Panc1 (cell line): ENCODE results near the gene SVIL.

Experiments used
- POLR2AphosphoS5 ChIP-seq: IDR thresholded peaks from 2 replicates; pipeline ENCODE4 v1.6.1; 2012; ENCODE audit warnings: mild to moderate bottlenecking, low read depth, low read length, moderate library complexity
- SIN3A ChIP-seq: IDR thresholded peaks from 2 replicates; pipeline ENCODE4 v1.6.1; 2012; ENCODE audit warnings: low read depth, mild to moderate bottlenecking, low read length, moderate library complexity, borderline replicate concordance; ENCODE audit not compliant: insufficient read depth
- TCF7L2 ChIP-seq: IDR thresholded peaks from 2 replicates; pipeline ENCODE4 v1.6.1; 2011; ENCODE audit warnings: mild to moderate bottlenecking, low read depth, low read length, inconsistent platforms
- TF ChIP-seq, protein P1 (sequence below): fragments of 450-650 bp; IDR thresholded peaks from 2 replicates; pipeline ENCODE4 v1.5.1; 2017; ENCODE audit warnings: mild to moderate bottlenecking
- TF ChIP-seq, protein P2 (sequence below), 2 experiments: IDR thresholded peaks; 2 replicates each; pipeline ENCODE4 v1.6.1; 2011 to 2012; ENCODE audit warnings: low read depth in 2 of 2, control low read depth in 1 of 2, low read length in 1 of 2, mild to moderate bottlenecking in 1 of 2, moderate library complexity in 1 of 2; ENCODE audit not compliant: insufficient read depth in 1 of 2

DNA sequence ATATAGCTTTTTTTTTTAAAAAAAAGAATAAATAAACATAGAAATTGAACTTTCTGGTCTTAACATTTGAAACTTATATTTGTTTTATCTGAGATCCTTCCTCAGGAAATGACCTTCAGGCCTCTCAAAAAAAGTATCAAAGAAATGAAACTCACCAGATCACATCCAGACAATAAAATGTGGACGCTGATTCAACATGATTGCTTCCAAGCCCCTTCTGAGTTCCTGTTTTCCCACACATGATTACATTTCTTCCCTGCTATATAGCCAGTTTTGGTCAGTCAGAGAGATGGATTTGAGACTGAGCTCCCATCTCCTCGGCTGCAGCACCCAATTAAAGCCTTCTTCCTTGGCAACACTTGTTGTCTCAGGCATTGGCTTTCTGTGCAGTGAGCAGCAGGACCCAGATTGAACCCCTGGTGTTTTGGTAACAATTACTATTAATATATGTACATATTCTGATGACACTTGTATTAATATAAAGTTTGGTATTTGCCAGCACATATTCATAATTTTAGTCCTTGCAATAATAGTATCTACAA is 21.8 kb upstream of the SVIL start:
- TF ChIP-seq, protein P1, sequence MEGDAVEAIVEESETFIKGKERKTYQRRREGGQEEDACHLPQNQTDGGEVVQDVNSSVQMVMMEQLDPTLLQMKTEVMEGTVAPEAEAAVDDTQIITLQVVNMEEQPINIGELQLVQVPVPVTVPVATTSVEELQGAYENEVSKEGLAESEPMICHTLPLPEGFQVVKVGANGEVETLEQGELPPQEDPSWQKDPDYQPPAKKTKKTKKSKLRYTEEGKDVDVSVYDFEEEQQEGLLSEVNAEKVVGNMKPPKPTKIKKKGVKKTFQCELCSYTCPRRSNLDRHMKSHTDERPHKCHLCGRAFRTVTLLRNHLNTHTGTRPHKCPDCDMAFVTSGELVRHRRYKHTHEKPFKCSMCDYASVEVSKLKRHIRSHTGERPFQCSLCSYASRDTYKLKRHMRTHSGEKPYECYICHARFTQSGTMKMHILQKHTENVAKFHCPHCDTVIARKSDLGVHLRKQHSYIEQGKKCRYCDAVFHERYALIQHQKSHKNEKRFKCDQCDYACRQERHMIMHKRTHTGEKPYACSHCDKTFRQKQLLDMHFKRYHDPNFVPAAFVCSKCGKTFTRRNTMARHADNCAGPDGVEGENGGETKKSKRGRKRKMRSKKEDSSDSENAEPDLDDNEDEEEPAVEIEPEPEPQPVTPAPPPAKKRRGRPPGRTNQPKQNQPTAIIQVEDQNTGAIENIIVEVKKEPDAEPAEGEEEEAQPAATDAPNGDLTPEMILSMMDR = no peak
- no peak for TF ChIP-seq POLR2AphosphoS5
- TF ChIP-seq SIN3A = no peak
- TF ChIP-seq, protein P2, sequence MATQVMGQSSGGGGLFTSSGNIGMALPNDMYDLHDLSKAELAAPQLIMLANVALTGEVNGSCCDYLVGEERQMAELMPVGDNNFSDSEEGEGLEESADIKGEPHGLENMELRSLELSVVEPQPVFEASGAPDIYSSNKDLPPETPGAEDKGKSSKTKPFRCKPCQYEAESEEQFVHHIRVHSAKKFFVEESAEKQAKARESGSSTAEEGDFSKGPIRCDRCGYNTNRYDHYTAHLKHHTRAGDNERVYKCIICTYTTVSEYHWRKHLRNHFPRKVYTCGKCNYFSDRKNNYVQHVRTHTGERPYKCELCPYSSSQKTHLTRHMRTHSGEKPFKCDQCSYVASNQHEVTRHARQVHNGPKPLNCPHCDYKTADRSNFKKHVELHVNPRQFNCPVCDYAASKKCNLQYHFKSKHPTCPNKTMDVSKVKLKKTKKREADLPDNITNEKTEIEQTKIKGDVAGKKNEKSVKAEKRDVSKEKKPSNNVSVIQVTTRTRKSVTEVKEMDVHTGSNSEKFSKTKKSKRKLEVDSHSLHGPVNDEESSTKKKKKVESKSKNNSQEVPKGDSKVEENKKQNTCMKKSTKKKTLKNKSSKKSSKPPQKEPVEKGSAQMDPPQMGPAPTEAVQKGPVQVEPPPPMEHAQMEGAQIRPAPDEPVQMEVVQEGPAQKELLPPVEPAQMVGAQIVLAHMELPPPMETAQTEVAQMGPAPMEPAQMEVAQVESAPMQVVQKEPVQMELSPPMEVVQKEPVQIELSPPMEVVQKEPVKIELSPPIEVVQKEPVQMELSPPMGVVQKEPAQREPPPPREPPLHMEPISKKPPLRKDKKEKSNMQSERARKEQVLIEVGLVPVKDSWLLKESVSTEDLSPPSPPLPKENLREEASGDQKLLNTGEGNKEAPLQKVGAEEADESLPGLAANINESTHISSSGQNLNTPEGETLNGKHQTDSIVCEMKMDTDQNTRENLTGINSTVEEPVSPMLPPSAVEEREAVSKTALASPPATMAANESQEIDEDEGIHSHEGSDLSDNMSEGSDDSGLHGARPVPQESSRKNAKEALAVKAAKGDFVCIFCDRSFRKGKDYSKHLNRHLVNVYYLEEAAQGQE (IDR thresholded peaks at IDR 0.05; ENCODE audit: insufficient read depth in 1 of 2, low read depth in 2 of 2, low read length in 1 of 2) = no peak
- no peak for TF ChIP-seq TCF7L2
